Left renal pelvis (tissue), 4 donors: Measurements from ENCODE around the gene IZUMO1. TPM values are rescaled to one million over a fixed set of nuclear protein-coding genes. Genes with fewer than 3 reads are reported as not detected.
"Not testable (repeated sequence)": the region's sequence is repeated elsewhere in the genome, so short reads cannot be mapped to it uniquely, and the experiment has no call there.

Experiments used
- DNase-seq, 4 donors: peaks; one replicate each; pipeline ENCODE4 v3.0.0-alpha.2; 2013; ENCODE audit warnings: low read depth in 4 of 4, low spot score in 3 of 4
- polyA plus RNA-seq, 4 donors: library from polyadenylated mRNA; unstranded; fragments of 120-200 nt; gene quantifications; one replicate each; pipeline ENCODE4 v1.2.1, GENCODE V29; 2013; ENCODE audit not compliant: insufficient read length in 4 of 4

Gene IZUMO1
- polyA plus RNA-seq, 4 donors = 0.08 to 0.53 (median 0.37) TPM

- peak in 1 of 4 donors; percentile 83 for DNase-seq
These were observed 7.9 kb downstream of the IZUMO1 start for GRCh38 chr19:48738557-48739403.

- DNase-seq = no peak
These were observed 9.2 kb downstream of the IZUMO1 start for GRCh38 chr19:48737360-48737998.

- no peak for DNase-seq
These were observed 11.6 kb downstream of the IZUMO1 start for GRCh38 chr19:48735031-48735615.

GRCh38 chr19:48734625-48735024, 12.1 kb downstream of the IZUMO1 start:
- no peak for DNase-seq

GRCh38 chr19:48731452-48731851, 15.3 kb downstream of the IZUMO1 start:
- no peak for DNase-seq

GRCh38 chr19:48728911-48729664, 17.6 kb downstream of the IZUMO1 start:
- no peak for DNase-seq

GRCh38 chr19:48726556-48726955, 20.2 kb downstream of the IZUMO1 start:
- no peak for DNase-seq

GRCh38 chr19:48724796-48725753, 21.6 kb downstream of the IZUMO1 start:
- peak in 3 of 4 donors; percentile 80 to 83 (median 81) for DNase-seq

GRCh38 chr19:48722196-48722708, 24.5 kb downstream of the IZUMO1 start:
- no peak for DNase-seq

- DNase-seq = peak; percentile 99 to 100 (median 100)
These were observed 26.0 kb downstream of the IZUMO1 start for GRCh38 chr19:48720613-48721296.

- no peak for DNase-seq
These were observed 26.5 kb downstream of the IZUMO1 start for GRCh38 chr19:48720251-48720612.

GRCh38 chr19:48719263-48720171, 27.2 kb downstream of the IZUMO1 start, which contains the start of gene MAMSTR:
MAMSTR (minus strand) TSS chr19:48719725; CDS start chr19:48719031, 694 bp downstream.
- no peak for DNase-seq

- no peak for DNase-seq
These were observed 27.9 kb downstream of the IZUMO1 start for GRCh38 chr19:48718711-48719231.

- DNase-seq = not testable (repeated sequence)
These were observed 28.6 kb downstream of the IZUMO1 start for GRCh38 chr19:48718106-48718505.

GRCh38 chr19:48716562-48717291, 30.0 kb downstream of the IZUMO1 start:
- DNase-seq = no peak

GRCh38 chr19:48715681-48716171, 31.0 kb downstream of the IZUMO1 start:
- DNase-seq = no peak
